GM12892 (cell line): ENCODE measurements around the gene DENND1B.
"Not testable (repeated sequence)": the region's sequence is repeated elsewhere in the genome, so short reads cannot be mapped to it uniquely, and the experiment has no call there.

Experiments used
- DNase-seq: peaks from one replicate; pipeline ENCODE4 v3.0.0; 2011; ENCODE audit not compliant: insufficient read length
- FAIRE-seq: peaks from 2 replicates; lab custom pipeline; 2011; peaks lifted over from hg19 to GRCh38; lab: Jason Lieb, UNC
- POLR2A ChIP-seq: IDR thresholded peaks from 2 replicates; pipeline ENCODE4 v1.6.1; 2011; ENCODE audit warnings: low read depth, low read length, control low read depth
- POLR2AphosphoS5 ChIP-seq: IDR thresholded peaks from 2 replicates; pipeline ENCODE4 v1.6.1; 2011; ENCODE audit warnings: low read depth, low read length, control low read depth
- TAF1 ChIP-seq: IDR thresholded peaks from 2 replicates; pipeline ENCODE4 v1.6.1; 2011; ENCODE audit warnings: low read depth, mild to moderate bottlenecking, control low read depth, low read length, borderline replicate concordance

Gene DENND1B

DNA sequence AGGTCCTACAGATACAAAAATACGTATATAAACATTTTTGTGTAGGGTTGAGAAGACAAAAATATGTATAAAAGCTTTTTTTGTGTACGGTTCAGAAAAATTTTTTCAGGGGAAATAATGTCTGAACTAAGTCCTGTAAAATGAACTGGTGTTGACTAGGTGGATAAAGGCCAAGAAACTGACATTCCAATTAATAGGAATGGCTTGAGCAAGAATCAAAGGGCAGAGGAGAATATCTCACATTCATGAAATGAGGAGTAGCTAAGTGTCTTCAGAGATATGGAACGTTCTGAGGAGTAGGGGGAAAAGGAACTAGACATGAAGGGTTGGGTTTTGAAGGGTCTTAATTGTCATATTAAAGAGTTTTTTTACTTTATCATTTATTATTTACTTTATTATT is 231.2 kb downstream of the DENND1B start:
- DNase-seq (no peak), FAIRE-seq (no peak)
- TF ChIP-seq POLR2AphosphoS5 (no peak), TAF1 (no peak), POLR2A (no peak)

GRCh38 chr1:197541411-197541810 is 233.9 kb downstream of the DENND1B start:
- DNase-seq (no peak), FAIRE-seq (no peak)
- TF ChIP-seq POLR2AphosphoS5 (no peak), TAF1 (no peak), POLR2A (no peak)

DNA sequence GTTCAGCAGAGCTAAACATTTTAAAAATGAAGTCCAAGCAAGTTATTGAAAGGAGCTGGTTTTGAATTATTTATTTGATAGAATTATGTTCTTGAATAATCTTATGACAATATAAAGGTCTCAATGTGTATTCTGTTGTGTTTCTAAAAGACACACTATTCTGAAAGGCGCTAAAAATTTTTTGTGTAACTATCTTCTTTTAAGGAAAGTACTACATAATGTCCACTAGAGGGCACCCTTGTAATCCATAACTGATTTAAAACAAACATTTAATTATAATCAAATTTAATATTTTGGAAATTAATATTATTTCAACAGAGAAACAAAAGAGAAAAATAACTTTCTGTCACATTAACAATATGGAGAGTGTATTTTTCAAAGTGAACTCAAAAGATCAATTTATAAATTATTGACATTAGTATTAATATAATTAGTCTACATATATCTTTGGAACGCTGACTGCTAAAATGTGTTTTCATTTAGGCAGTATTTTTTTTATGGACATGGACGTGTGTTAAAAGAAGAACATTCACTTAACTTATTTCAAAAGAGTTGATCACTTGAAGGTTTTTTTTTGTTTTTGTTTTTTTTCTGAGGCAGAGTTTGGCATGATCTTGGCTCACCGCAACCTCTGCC is 248.4 kb downstream of the DENND1B start:
- DNase-seq (no peak), FAIRE-seq (no peak)
- TF ChIP-seq POLR2A (no peak), POLR2AphosphoS5 (no peak), TAF1 (no peak)

- TF ChIP-seq POLR2A (no peak), POLR2AphosphoS5 (no peak), TAF1 (no peak)
- DNase-seq (no peak), FAIRE-seq (peak; percentile 75)
Observed at GRCh38 chr1:197521118-197521739, 254.1 kb downstream of the DENND1B start.

- DNase-seq (no peak), FAIRE-seq (peak; percentile 36)
- no peak for TF ChIP-seq POLR2AphosphoS5
- no peak for TF ChIP-seq TAF1
- TF ChIP-seq POLR2A, result no peak
Observed at GRCh38 chr1:197519741-197520334, 255.4 kb downstream of the DENND1B start.

- FAIRE-seq (no peak), DNase-seq (no peak)
- TF ChIP-seq TAF1 (no peak), POLR2A (no peak), POLR2AphosphoS5 (no peak)
Observed at GRCh38 chr1:197515421-197515820, 259.9 kb downstream of the DENND1B start.

DNA sequence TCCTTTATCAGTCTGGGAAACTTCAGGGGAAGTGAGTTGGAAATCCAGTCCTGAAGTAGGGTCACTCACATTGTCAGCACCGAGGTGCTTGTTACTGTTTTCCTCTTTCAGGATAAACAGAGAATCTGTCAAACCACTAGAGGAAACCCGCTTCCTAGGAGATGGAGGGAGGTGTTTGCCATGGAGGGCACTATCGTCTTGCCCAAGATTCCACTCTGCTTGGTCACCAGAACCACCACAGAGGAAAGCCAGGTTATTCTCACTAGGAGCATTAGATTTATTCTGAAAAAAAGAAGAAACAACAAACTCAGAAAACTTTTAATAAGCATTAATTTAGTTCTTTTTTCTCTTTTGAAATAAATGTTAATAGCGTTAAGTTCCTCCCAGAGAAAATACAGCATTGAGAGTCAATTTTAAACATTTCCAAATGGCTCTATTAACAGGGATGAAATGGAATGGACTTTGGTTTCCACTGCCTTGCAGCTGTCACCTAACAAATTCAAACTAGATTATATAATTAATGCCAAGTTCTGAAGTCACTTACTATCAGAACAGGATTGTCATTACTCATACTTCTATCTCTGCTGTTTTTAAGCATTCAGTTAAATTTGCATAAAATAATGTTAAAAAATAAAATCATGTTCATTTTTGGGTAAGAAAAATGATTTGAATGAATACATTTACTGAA is 264.4 kb downstream of the DENND1B start:
- no peak for DNase-seq
- no peak for FAIRE-seq
- TF ChIP-seq POLR2AphosphoS5 (no peak), TAF1 (no peak), POLR2A (no peak)

GRCh38 chr1:197496722-197497121 is 278.6 kb downstream of the DENND1B start:
- TF ChIP-seq POLR2AphosphoS5 (no peak), POLR2A (no peak), TAF1 (no peak)
- no peak for DNase-seq
- no peak for FAIRE-seq

GRCh38 chr1:197491505-197491904 is 283.8 kb downstream of the DENND1B start:
- FAIRE-seq, DNase-seq: not testable (repeated sequence)

- FAIRE-seq (no peak), DNase-seq (no peak)
- TF ChIP-seq TAF1, result no peak
- TF ChIP-seq POLR2A, result no peak
- no peak for TF ChIP-seq POLR2AphosphoS5
Observed at GRCh38 chr1:197486946-197487345, 288.3 kb downstream of the DENND1B start.

DNA sequence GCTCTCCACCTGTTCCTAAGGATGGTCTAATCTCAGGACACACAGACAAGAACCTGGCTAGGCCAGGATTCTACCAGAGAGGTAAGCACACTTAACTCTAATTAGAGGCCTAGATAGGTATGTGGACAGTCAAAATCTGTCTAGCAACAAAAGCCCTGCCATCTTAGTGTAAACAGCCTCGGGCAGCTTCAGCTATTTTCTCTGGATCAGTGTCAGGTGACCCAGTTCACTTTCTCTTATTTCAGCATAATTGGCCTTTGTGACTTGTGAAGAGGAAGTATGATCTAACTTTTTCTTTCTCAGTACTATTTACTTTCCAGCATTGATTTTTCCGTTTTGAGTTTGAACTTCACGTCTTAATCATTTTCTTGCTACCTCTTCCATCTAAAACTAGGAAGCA is 289.5 kb downstream of the DENND1B start:
- DNase-seq, result no peak
- no peak for FAIRE-seq
- TF ChIP-seq TAF1, result no peak
- TF ChIP-seq POLR2AphosphoS5, result no peak
- no peak for TF ChIP-seq POLR2A
